Brain pericyte (primary cell): ENCODE results near the gene CTBP2.
"Not testable (repeated sequence)": the region's sequence is repeated elsewhere in the genome, so short reads cannot be mapped to it uniquely, and the experiment has no call there.

ENCODE experiments used
- DNase-seq: peaks from one replicate; pipeline ENCODE4 v3.0.0-alpha.2; 2012; ENCODE audit warnings: low read depth, low spot score

CTBP2 gene

GRCh38 chr10:125087191-125087896 lies 73.0 kb downstream of the CTBP2 start:
- no peak for DNase-seq

GRCh38 chr10:125086691-125087090 lies 73.7 kb downstream of the CTBP2 start:
- DNase-seq: no peak

GRCh38 chr10:125085258-125086054 lies 74.9 kb downstream of the CTBP2 start:
- peak; percentile 58 for DNase-seq

GRCh38 chr10:125084614-125085257 lies 75.6 kb downstream of the CTBP2 start:
- no peak for DNase-seq

- DNase-seq: peak; percentile 74
Measured at GRCh38 chr10:125084191-125084613, 76.2 kb downstream of the CTBP2 start.

- peak; percentile 85 for DNase-seq
Measured at GRCh38 chr10:125083576-125083920, 76.8 kb downstream of the CTBP2 start.

- no peak for DNase-seq
Measured at GRCh38 chr10:125082881-125083575, 77.3 kb downstream of the CTBP2 start.

- not testable (repeated sequence) for DNase-seq
Measured at GRCh38 chr10:125082471-125082870, 77.9 kb downstream of the CTBP2 start.

GRCh38 chr10:125081931-125082330 lies 78.4 kb downstream of the CTBP2 start:
- DNase-seq: no peak

GRCh38 chr10:125080984-125081383 lies 79.4 kb downstream of the CTBP2 start:
- DNase-seq: no peak

GRCh38 chr10:125080296-125080695 lies 80.1 kb downstream of the CTBP2 start:
- DNase-seq: no peak

GRCh38 chr10:125079091-125079600 lies 81.2 kb downstream of the CTBP2 start:
- DNase-seq: no peak

- no peak for DNase-seq
Measured at GRCh38 chr10:125076891-125077541, 83.3 kb downstream of the CTBP2 start.

- DNase-seq: no peak
Measured at GRCh38 chr10:125076121-125076825, 84.1 kb downstream of the CTBP2 start.

GRCh38 chr10:125073996-125074395 lies 86.4 kb downstream of the CTBP2 start:
- no peak for DNase-seq

GRCh38 chr10:125072794-125073193 lies 87.6 kb downstream of the CTBP2 start:
- DNase-seq: no peak

GRCh38 chr10:125071008-125071407 lies 89.4 kb downstream of the CTBP2 start:
- no peak for DNase-seq

GRCh38 chr10:125068406-125068805 lies 92.0 kb downstream of the CTBP2 start:
- no peak for DNase-seq

- DNase-seq: no peak
Measured at GRCh38 chr10:125067764-125068163, 92.6 kb downstream of the CTBP2 start.

- DNase-seq: no peak
Measured at GRCh38 chr10:125066764-125067450, 93.5 kb downstream of the CTBP2 start.
